AG10803 (cell line): ENCODE results near the gene STYXL2.

ENCODE experiments used
- DNase-seq: peaks from one replicate; pipeline ENCODE4 v3.0.0; 2010; ENCODE audit warnings: low read depth
- H3K4me3 ChIP-seq: 2 replicates; pipeline ENCODE4 v1.5.1; 2011; ENCODE audit warnings: mild to moderate bottlenecking, low read length, control low read depth
- CTCF ChIP-seq: conservative IDR thresholded peaks from 2 replicates; pipeline ENCODE4 v1.5.1; 2011; ENCODE audit warnings: mild to moderate bottlenecking, low read length, control low read depth, inconsistent platforms

STYXL2 gene

GRCh38 chr1:167093846-167094516 is at the start of gene STYXL2:
STYXL2 (plus strand) TSS chr1:167094075; CDS start chr1:167094850, 775 bp downstream.
- DNase-seq = no peak
- TF ChIP-seq CTCF = no peak
- H3K4me3 ChIP-seq = no peak within 1 kb of the TSS

GRCh38 chr1:167051907-167052306 is 42.0 kb upstream of the STYXL2 start:
- no peak for DNase-seq
- H3K4me3 ChIP-seq = no peak overlapping the region
- no peak for TF ChIP-seq CTCF

GRCh38 chr1:167052389-167052788 is 41.5 kb upstream of the STYXL2 start:
- DNase-seq = no peak
- H3K4me3 ChIP-seq = no peak overlapping the region
- TF ChIP-seq CTCF = peak; percentile 54

GRCh38 chr1:167054531-167054930 is 39.3 kb upstream of the STYXL2 start:
- no peak for TF ChIP-seq CTCF
- H3K4me3 ChIP-seq = no peak overlapping the region
- no peak for DNase-seq

GRCh38 chr1:167054946-167055630 is 38.8 kb upstream of the STYXL2 start:
- no peak for TF ChIP-seq CTCF
- no peak overlapping the region for H3K4me3 ChIP-seq
- no peak for DNase-seq

GRCh38 chr1:167056529-167057231 is 37.2 kb upstream of the STYXL2 start:
- TF ChIP-seq CTCF = no peak
- no peak overlapping the region for H3K4me3 ChIP-seq
- DNase-seq = no peak
